ENCODE data around the gene BMI1. TPM values are rescaled to one million over a fixed set of nuclear protein-coding genes. Genes with fewer than 3 reads are reported as not detected.
A peak's percentile ranks its signal among the peaks of the same experiment; 100 is the strongest.

BMI1 gene
- total and polyA plus RNA-seq, 8 donors, result 14.9 to 228 (median 38.2) TPM

- peaks cover 0 to 14% (median 6%) of the 10 kb centered on the region in 4 donors for H3K9me3 ChIP-seq
- peaks cover 5 to 28% (median 17%) of the 10 kb centered on the region in 4 donors for H3K4me1 ChIP-seq
- TF ChIP-seq POLR2AphosphoS5 (IDR thresholded peaks at IDR 0.05) (no peak), EP300 (IDR thresholded peaks at IDR 0.05) (no peak), POLR2A (IDR thresholded peaks at IDR 0.05) (no peak), CTCF (IDR thresholded peaks at IDR 0.05) (no peak)
- H3K4me3 ChIP-seq, result no peak overlapping the region
- H3K27ac ChIP-seq, result no peak overlapping the region
- DNase-seq, result no peak
- peaks cover 29 to 87% (median 64%) of the 10 kb centered on the region in 3 donors for H3K27me3 ChIP-seq
- no peaks in the 10 kb centered on the region for H3K36me3 ChIP-seq
- 18 to 25% (median 22%) methylated on average over 3 of the region's 3 CpGs for WGBS, 5 donors
- intact Hi-C loops (cut with DNase I; ENCODE audit: low total_unique reads), result no loop called here
These were observed 22.8 kb downstream of the BMI1 start for GRCh38 chr10:22343731-22344130.

GRCh38 chr10:22344249-22344648 is 23.4 kb downstream of the BMI1 start:
- WGBS, 5 donors, result 14 to 44% (median 42%) methylated on average over 1 of the region's 1 CpG
- intact Hi-C loops (cut with DNase I; ENCODE audit: low total_unique reads), result no loop called here
- Histone ChIP-seq H3K9me3 (peaks cover 0 to 14% (median 6%) of the 10 kb centered on the region in 4 donors), H3K27me3 (peaks cover 24 to 84% (median 59%) of the 10 kb centered on the region in 3 donors), H3K4me1 (peaks cover 5 to 28% (median 17%) of the 10 kb centered on the region in 4 donors), H3K27ac (no peak overlapping the region), H3K4me3 (no peak overlapping the region), H3K36me3 (no peaks in the 10 kb centered on the region)
- TF ChIP-seq POLR2A (IDR thresholded peaks at IDR 0.05) (no peak), POLR2AphosphoS5 (IDR thresholded peaks at IDR 0.05) (no peak), CTCF (IDR thresholded peaks at IDR 0.05) (no peak), EP300 (IDR thresholded peaks at IDR 0.05) (no peak)
- DNase-seq, result no peak

DNA sequence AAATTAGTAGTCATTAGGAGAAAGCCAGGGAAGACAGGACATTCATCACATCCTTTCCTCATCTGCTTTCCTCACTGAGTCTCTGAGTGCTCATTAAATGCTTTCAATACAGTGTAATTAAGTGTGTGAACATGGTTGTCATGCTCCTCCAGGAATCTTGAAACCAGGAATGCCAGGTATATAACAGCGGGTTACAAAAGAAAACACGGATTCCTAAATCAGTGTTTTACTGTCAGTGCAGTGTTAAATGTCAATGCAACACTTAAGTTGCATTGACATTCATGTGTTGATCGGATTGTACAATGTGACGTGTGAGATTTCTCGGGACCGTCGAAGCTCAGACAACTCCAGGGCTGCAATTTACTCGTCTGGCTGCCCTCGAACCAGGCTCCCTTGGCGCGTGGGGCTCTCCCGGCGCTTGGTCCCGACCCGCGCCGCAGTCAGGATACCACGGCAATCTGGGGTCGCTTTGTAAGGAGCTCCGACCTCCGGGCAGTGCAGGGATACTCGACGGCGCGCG is 23.9 kb downstream of the BMI1 start:
- WGBS, 5 donors, result 8 to 23% (median 14%) methylated on average over 22 to 26 of the region's 26 CpGs

More for the DNA sequence above, 23.9 kb downstream of the BMI1 start:
- peaks cover 0 to 14% (median 6%) of the 10 kb centered on the region in 4 donors for H3K9me3 ChIP-seq
- DNase-seq, result no peak
- intact Hi-C loops (cut with DNase I; ENCODE audit: low total_unique reads), result no loop called here
- H3K27me3 ChIP-seq, result peaks cover 23 to 78% (median 56%) of the 10 kb centered on the region in 3 donors
- no peaks in the 10 kb centered on the region for H3K36me3 ChIP-seq
- peak overlapping the region in 3 of 4 donors; percentile 23 to 44 (median 37) for H3K4me3 ChIP-seq
- TF ChIP-seq EP300 (IDR thresholded peaks at IDR 0.05), result no peak
- TF ChIP-seq POLR2A (IDR thresholded peaks at IDR 0.05), result no peak
- no peak for TF ChIP-seq CTCF (IDR thresholded peaks at IDR 0.05)
- no peak for TF ChIP-seq POLR2AphosphoS5 (IDR thresholded peaks at IDR 0.05)
- peaks cover 2 to 24% (median 15%) of the 10 kb centered on the region in 4 donors for H3K4me1 ChIP-seq
- H3K27ac ChIP-seq, result no peak overlapping the region

Measured in stomach (tissue), 9 donors.